Sigmoid colon (tissue), 7 donors: Measurements from ENCODE around the gene SPRYD3. TPM values are rescaled to one million over a fixed set of nuclear protein-coding genes. Genes with fewer than 3 reads are reported as not detected.

Experiments
- DNase-seq: peaks from one replicate; pipeline ENCODE4 v3.0.0-alpha.2; 2019
- H3K27ac ChIP-seq, 4 donors: fragments of 200-600 bp; sonication (generic); one replicate each; pipeline ENCODE4 v1.5.1; 2016 to 2019; ENCODE audit warnings: mild to moderate bottlenecking in 1 of 4
- H3K27me3 ChIP-seq, 3 donors: fragments of 200-600 bp; sonication (generic); one replicate each; pipeline ENCODE4 v1.5.1; 2019; ENCODE audit warnings: mild to moderate bottlenecking in 1 of 3
- H3K36me3 ChIP-seq, 4 donors: fragments of 200-600 bp; sonication (generic); one replicate each; pipeline ENCODE4 v1.5.1; 2016 to 2019
- H3K4me1 ChIP-seq, 4 donors: fragments of 200-600 bp; sonication (generic); one replicate each; pipeline ENCODE4 v1.5.1; 2017 to 2019
- H3K4me3 ChIP-seq, 4 donors: fragments of 200-600 bp; sonication (generic); one replicate each; pipeline ENCODE4 v1.5.1; 2017 to 2019; ENCODE audit warnings: mild to moderate bottlenecking in 2 of 4, moderate library complexity in 1 of 4
- H3K9me3 ChIP-seq, 4 donors: fragments of 200-600 bp in 3 of 4; sonication (generic) in 3 of 4; one replicate each; pipeline versions ENCODE4 v1.5.1 to v1.6.1; 2013 to 2019
- EP300 ChIP-seq, 4 donors: sonication (generic); formaldehyde crosslinking; IDR thresholded peaks; one replicate each; pipeline ENCODE4 v1.6.1; 2017; ENCODE audit warnings: antibody characterized with exemption in 4 of 4
- POLR2A ChIP-seq, 2 donors: fragments of 450-650 bp; IDR thresholded peaks; one replicate each; pipeline ENCODE4 v1.6.1; 2016; ENCODE audit warnings: antibody characterized with exemption in 2 of 2, mild to moderate bottlenecking in 2 of 2, moderate library complexity in 2 of 2
- POLR2AphosphoS5 ChIP-seq, 4 donors: sonication (generic); formaldehyde crosslinking; IDR thresholded peaks; one replicate each; pipeline ENCODE4 v1.6.1; 2017; ENCODE audit warnings: antibody characterized with exemption in 4 of 4
- WGBS, 2 donors: extraction: QIAGEN DNeasy Blood & Tissue Kit; methylation state at CpG; one replicate each; pipeline ENCODE4 v1.1.7; 2013; 5-methylcytosine and 5-hydroxymethylcytosine counted together
- intact Hi-C: fragments of 100-400 bp; cut with DNase I; formaldehyde crosslinking; loops from one replicate; pipeline ENCODE4 v1.15.1; 2023
- polyA plus RNA-seq, 3 donors: library from polyadenylated mRNA; stranded (reverse); fragments of 200-250 nt; gene quantifications; one replicate each; pipeline ENCODE4 v1.2.3, GENCODE V29; 2013
- total RNA-seq, 4 donors: library from RNA; depleted of rRNA; stranded (reverse); fragments of >200 nt; gene quantifications; one replicate each; pipeline ENCODE4 v1.1.0, GENCODE V29; 2016
- TF ChIP-seq, protein P1 (sequence below), 4 experiments: fragments of 450-650 bp in 3 of 4; fragments of 200-600 bp in 1 of 4; IDR thresholded peaks; one replicate each; pipeline ENCODE4 v1.5.1; 2016 to 2019; ENCODE audit warnings: antibody characterized with exemption in 4 of 4, mild to moderate bottlenecking in 3 of 4, moderate library complexity in 2 of 4
- donor health status: healthy with polysubstance abuse.
- donor health status: Bipolar disorder and iron deficiency.
- donor health status: healthy.

Gene SPRYD3
- total and polyA plus RNA-seq, 7 donors, result 20.1 to 41.4 (median 32.9) TPM

DNA sequence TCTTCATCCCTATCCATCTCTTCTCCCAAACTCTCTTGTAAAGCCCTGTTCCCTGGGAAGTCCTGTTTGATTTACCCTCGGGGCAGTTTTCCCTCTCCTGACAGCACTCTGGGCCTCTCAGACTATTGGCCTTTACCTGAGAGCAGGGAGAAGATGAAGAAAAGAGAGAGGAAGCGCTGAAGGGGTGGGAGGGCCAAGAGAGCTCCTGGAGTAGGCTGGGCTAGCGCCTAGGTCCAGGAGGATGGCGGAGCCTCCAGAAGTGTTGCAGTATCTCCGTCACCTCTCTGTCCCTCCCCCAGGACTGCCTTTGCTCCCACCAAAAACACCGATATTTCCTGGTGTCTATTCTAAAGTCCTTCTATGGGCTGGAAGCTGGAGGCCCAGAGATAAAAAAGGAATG, 12.6 kb upstream of the SPRYD3 start:
- no peaks in the 10 kb centered on the region for H3K36me3 ChIP-seq
- no peaks in the 10 kb centered on the region for H3K9me3 ChIP-seq
- intact Hi-C loops, result no loop called here
- TF ChIP-seq, protein P1, sequence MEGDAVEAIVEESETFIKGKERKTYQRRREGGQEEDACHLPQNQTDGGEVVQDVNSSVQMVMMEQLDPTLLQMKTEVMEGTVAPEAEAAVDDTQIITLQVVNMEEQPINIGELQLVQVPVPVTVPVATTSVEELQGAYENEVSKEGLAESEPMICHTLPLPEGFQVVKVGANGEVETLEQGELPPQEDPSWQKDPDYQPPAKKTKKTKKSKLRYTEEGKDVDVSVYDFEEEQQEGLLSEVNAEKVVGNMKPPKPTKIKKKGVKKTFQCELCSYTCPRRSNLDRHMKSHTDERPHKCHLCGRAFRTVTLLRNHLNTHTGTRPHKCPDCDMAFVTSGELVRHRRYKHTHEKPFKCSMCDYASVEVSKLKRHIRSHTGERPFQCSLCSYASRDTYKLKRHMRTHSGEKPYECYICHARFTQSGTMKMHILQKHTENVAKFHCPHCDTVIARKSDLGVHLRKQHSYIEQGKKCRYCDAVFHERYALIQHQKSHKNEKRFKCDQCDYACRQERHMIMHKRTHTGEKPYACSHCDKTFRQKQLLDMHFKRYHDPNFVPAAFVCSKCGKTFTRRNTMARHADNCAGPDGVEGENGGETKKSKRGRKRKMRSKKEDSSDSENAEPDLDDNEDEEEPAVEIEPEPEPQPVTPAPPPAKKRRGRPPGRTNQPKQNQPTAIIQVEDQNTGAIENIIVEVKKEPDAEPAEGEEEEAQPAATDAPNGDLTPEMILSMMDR (IDR thresholded peaks at IDR 0.05), result no peak
- TF ChIP-seq POLR2A (IDR thresholded peaks at IDR 0.05), result no peak
- TF ChIP-seq POLR2AphosphoS5 (IDR thresholded peaks at IDR 0.05), result no peak
- TF ChIP-seq EP300 (IDR thresholded peaks at IDR 0.05), result no peak
- no peak overlapping the region for H3K27ac ChIP-seq
- H3K4me1 ChIP-seq, result peaks cover 0 to 4% (median 2%) of the 10 kb centered on the region in 4 donors
- 82 to 86% methylated on average over 6 of the region's 6 CpGs for WGBS, 2 donors
- peak; percentile 34 for DNase-seq
- no peak overlapping the region for H3K4me3 ChIP-seq
- H3K27me3 ChIP-seq, result no peaks in the 10 kb centered on the region

GRCh38 chr12:53090554-53090953, 11.4 kb upstream of the SPRYD3 start:
- TF ChIP-seq EP300 (IDR thresholded peaks at IDR 0.05), result no peak
- TF ChIP-seq, protein P1 (IDR thresholded peaks at IDR 0.05), result no peak
- TF ChIP-seq POLR2AphosphoS5 (IDR thresholded peaks at IDR 0.05), result no peak
- TF ChIP-seq POLR2A (IDR thresholded peaks at IDR 0.05), result no peak
- WGBS, 2 donors, result 57 to 63% methylated on average over 2 of the region's 2 CpGs
- Histone ChIP-seq H3K4me3 (no peak overlapping the region), H3K27ac (no peak overlapping the region), H3K4me1 (no peaks in the 10 kb centered on the region), H3K27me3 (no peaks in the 10 kb centered on the region), H3K9me3 (no peaks in the 10 kb centered on the region), H3K36me3 (no peaks in the 10 kb centered on the region)
- DNase-seq, result no peak
- intact Hi-C loops, result no loop called here

DNA sequence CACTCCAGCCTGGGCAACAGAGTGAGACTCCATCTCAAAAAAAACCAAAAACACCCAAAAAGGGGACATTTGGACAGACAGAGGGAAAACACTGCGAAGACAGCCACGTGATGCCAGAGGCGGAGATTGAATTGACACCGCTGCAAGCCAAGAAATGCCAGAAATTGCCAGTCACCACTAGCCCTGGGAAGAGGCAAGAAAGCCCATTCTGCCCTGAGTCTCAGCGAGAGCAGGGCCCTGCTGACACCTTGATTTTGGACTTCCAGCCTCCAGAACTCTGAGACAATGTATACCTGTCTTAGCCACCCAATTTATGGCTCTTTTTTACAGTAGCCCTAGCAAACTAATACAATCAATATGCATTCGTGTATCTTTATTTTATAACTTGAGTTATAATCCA, 10.9 kb upstream of the SPRYD3 start:
- Histone ChIP-seq H3K27me3 (no peaks in the 10 kb centered on the region), H3K9me3 (no peaks in the 10 kb centered on the region), H3K4me3 (no peak overlapping the region), H3K4me1 (no peaks in the 10 kb centered on the region), H3K27ac (no peak overlapping the region), H3K36me3 (no peaks in the 10 kb centered on the region)
- TF ChIP-seq POLR2AphosphoS5 (IDR thresholded peaks at IDR 0.05) (no peak), POLR2A (IDR thresholded peaks at IDR 0.05) (no peak), EP300 (IDR thresholded peaks at IDR 0.05) (no peak)
- TF ChIP-seq, protein P1 (IDR thresholded peaks at IDR 0.05), result no peak
- peak; percentile 33 for DNase-seq
- WGBS, 2 donors, result 85 to 93% methylated on average over 6 of the region's 6 CpGs
- intact Hi-C loops, result no loop called here

DNA sequence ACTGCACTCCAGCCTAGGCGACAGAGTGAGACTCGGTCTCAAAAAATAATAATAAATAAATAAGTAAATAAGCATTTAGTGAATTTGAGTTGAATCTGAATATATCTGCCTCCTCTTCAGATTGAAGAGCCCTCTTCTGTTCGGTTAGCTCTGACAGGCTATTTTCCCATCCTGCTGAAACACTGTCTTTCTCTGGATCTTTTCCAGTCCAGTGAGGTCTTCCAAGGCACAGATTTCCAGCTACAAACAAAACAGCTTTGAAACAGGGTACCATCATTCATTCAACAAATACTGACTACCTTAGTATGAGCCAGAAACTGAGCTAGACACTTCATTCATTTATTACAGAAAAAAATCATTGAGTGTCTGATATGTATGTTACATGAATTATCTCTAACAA, 7.2 kb upstream of the SPRYD3 start:
- TF ChIP-seq, protein P1 (IDR thresholded peaks at IDR 0.05), result no peak
- TF ChIP-seq POLR2AphosphoS5 (IDR thresholded peaks at IDR 0.05) (no peak), EP300 (IDR thresholded peaks at IDR 0.05) (no peak), POLR2A (IDR thresholded peaks at IDR 0.05) (no peak)
- DNase-seq, result no peak
- H3K36me3 ChIP-seq, result no peaks in the 10 kb centered on the region
- intact Hi-C loops, result no loop called here
- H3K4me3 ChIP-seq, result no peak overlapping the region
- no peak overlapping the region for H3K27ac ChIP-seq
- no peaks in the 10 kb centered on the region for H3K9me3 ChIP-seq
- 84 to 91% methylated on average over 3 of the region's 3 CpGs for WGBS, 2 donors
- H3K27me3 ChIP-seq, result no peaks in the 10 kb centered on the region
- H3K4me1 ChIP-seq, result no peaks in the 10 kb centered on the region

GRCh38 chr12:53082637-53083175, 3.5 kb upstream of the SPRYD3 start:
- Histone ChIP-seq H3K36me3 (no peaks in the 10 kb centered on the region), H3K4me1 (peaks cover 0 to 28% (median 23%) of the 10 kb centered on the region in 4 donors), H3K9me3 (no peaks in the 10 kb centered on the region), H3K4me3 (no peak overlapping the region), H3K27ac (no peak overlapping the region), H3K27me3 (no peaks in the 10 kb centered on the region)
- TF ChIP-seq POLR2AphosphoS5 (IDR thresholded peaks at IDR 0.05) (no peak), POLR2A (IDR thresholded peaks at IDR 0.05) (no peak), EP300 (IDR thresholded peaks at IDR 0.05) (no peak)
- TF ChIP-seq, protein P1 (IDR thresholded peaks at IDR 0.05), result no peak
- intact Hi-C loops, result no loop called here
- DNase-seq, result no peak
- whole genome bisulfite sequencing, 2 donors, result 22 to 68% methylated on average over 2 of the region's 2 CpGs
